CD4-positive, alpha-beta memory T cell (primary cell): Measurements from ENCODE around the gene CEP78. TPM values are rescaled to one million over a fixed set of nuclear protein-coding genes. Genes with fewer than 3 reads are reported as not detected.

Experiments
- CTCF ChIA-PET: fragments of 350-600 bp; sonication (Branson Sonifier 250); formaldehyde crosslinking; loops from one replicate; lab custom pipeline; 2021; ENCODE audit warnings: inconsistent platforms; ENCODE audit not compliant: partially characterized antibody; lab: Charles Lee
- POLR2A ChIA-PET: fragments of 350-600 bp; sonication (Branson Sonifier 250); formaldehyde crosslinking; loops from one replicate; lab custom pipeline; 2021; ENCODE audit not compliant: partially characterized antibody; lab: Charles Lee
- DNase-seq, 5 donors: peaks; one replicate each; pipeline versions ENCODE4 v3.0.0 to v3.0.0-alpha.2; 2020 to 2022; ENCODE audit warnings: mixed read lengths in 1 of 5
- H3K27ac ChIP-seq: one replicate; pipeline ENCODE4 v1.7.0; 2013; ENCODE audit warnings: low read depth, low read length
- H3K27me3 ChIP-seq: 2 replicates; pipeline ENCODE4 v1.7.0; 2013; ENCODE audit warnings: mild to moderate bottlenecking, low read length, moderate library complexity; ENCODE audit not compliant: insufficient read depth
- H3K36me3 ChIP-seq: 2 replicates; pipeline ENCODE4 v1.7.0; 2013; ENCODE audit warnings: mild to moderate bottlenecking, low read length, moderate library complexity; ENCODE audit not compliant: insufficient read depth
- H3K4me1 ChIP-seq: 2 replicates; pipeline ENCODE4 v1.7.0; 2013; ENCODE audit warnings: mild to moderate bottlenecking, low read length, moderate library complexity; ENCODE audit not compliant: insufficient read depth
- H3K4me3 ChIP-seq, 2 donors: one replicate each; pipeline ENCODE4 v1.7.0; 2013; ENCODE audit warnings: low read length in 2 of 2, mild to moderate bottlenecking in 1 of 2
- H3K9me3 ChIP-seq, 2 donors: one replicate each; pipeline ENCODE4 v1.7.0; 2013; ENCODE audit warnings: low read length in 2 of 2, control low read depth in 1 of 2; ENCODE audit not compliant: control insufficient read depth in 1 of 2
- H3K27ac Mint-ChIP-seq, 7 donors: one replicate each; pipeline ENCODE4 v1.8.0; 2020 to 2021; ENCODE audit warnings: mixed read lengths in 7 of 7, mild to moderate bottlenecking in 6 of 7, inconsistent platforms in 3 of 7, moderate library complexity in 3 of 7
- H3K27me3 Mint-ChIP-seq, 2 donors: one replicate each; pipeline ENCODE4 v1.8.0; 2020 to 2021; ENCODE audit warnings: mixed read lengths in 2 of 2
- H3K36me3 Mint-ChIP-seq, 2 donors: one replicate each; pipeline ENCODE4 v1.8.0; 2020 to 2021; ENCODE audit warnings: mixed read lengths in 2 of 2, inconsistent platforms in 1 of 2, mild to moderate bottlenecking in 1 of 2
- H3K4me1 Mint-ChIP-seq, 4 donors: one replicate each; pipeline ENCODE4 v1.8.0; 2020 to 2021; ENCODE audit warnings: mixed read lengths in 4 of 4, mild to moderate bottlenecking in 1 of 4
- H3K4me3 Mint-ChIP-seq, 8 donors: one replicate each; pipeline ENCODE4 v1.8.0; 2020 to 2021; ENCODE audit warnings: mixed read lengths in 8 of 8, mild to moderate bottlenecking in 7 of 8, moderate library complexity in 6 of 8, inconsistent platforms in 3 of 8
- H3K9me3 Mint-ChIP-seq, 8 donors: one replicate each; pipeline ENCODE4 v1.8.0; 2020 to 2021; ENCODE audit warnings: mixed read lengths in 8 of 8, mild to moderate bottlenecking in 5 of 8, inconsistent platforms in 3 of 8, moderate library complexity in 1 of 8
- intact Hi-C: fragments of 100-400 bp; cut with micrococcal nuclease; formaldehyde crosslinking; loops from one replicate; pipeline ENCODE4 v1.15.1; 2023
- polyA plus RNA-seq, 2 donors: library from polyadenylated mRNA; unstranded; fragments of 300-500 nt; fragmentation: Illumina TruSeq; gene quantifications; one replicate each; pipeline ENCODE4 v1.2.3, GENCODE V29; 2021
- total RNA-seq, 2 experiments: library from RNA; stranded (reverse); gene quantifications; one replicate each; pipeline ENCODE4 v1.2.3, GENCODE V29; 2021

The CEP78 gene
- total and polyA plus RNA-seq, 4 experiments from 2014 or later, result 13.7 to 27.6 (median 20.7) TPM

GRCh38 chr9:78301466-78301865, 65.6 kb downstream of the CEP78 start:
- H3K4me3 Mint-ChIP-seq, result no peak overlapping the region
- intact Hi-C loops, result no loop called here
- no peak overlapping the region for H3K27ac Mint-ChIP-seq
- DNase-seq, result no peak
- H3K9me3 Mint-ChIP-seq, result no peaks in the 10 kb centered on the region
- Histone ChIP-seq H3K4me1 (peaks cover 11% of the 10 kb centered on the region), H3K9me3 (no peaks in the 10 kb centered on the region), H3K4me3 (no peak overlapping the region), H3K27ac (no peak overlapping the region), H3K36me3 (peaks cover 8% of the 10 kb centered on the region), H3K27me3 (no peaks in the 10 kb centered on the region)
- POLR2A ChIA-PET, result no interaction called here
- CTCF ChIA-PET, result no interaction called here
- H3K27me3 Mint-ChIP-seq, result peaks cover 0 to 2% of the 10 kb centered on the region in 2 donors
- H3K36me3 Mint-ChIP-seq, result peaks cover 13 to 20% of the 10 kb centered on the region in 2 donors
- peaks cover 9 to 18% (median 13%) of the 10 kb centered on the region in 4 donors for H3K4me1 Mint-ChIP-seq

DNA sequence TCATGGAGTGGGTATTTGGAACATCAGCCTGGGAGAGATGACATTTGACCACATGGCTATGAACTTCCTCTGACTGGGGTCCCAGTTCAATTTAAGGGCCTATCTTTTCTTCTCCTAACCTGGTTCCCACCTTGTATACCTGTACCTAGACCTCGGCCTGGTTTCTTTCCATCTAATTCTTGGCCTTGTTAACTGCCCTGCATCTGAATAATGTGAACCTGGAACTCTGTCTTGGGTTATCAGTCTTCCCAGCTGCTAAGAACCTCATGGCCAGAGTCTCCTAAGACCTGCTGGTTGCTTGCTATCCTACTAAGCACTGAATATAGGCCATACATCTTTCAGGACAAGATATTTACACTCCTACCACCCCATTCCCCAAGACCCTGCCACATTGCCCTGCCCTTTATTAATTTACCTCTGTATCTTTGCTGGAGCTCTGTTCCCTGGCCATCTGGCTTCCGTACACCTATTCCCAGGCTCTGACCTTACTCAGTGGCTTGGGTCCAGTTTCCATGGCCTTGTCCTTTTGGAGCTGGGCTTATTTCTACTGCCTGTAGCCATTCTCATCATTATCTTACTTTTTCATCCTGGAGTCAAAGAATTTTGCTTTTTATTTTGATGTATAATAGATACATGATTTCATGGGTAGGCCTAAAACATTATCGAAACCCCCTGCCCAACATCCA, 67.6 kb downstream of the CEP78 start:
- POLR2A ChIA-PET, result no interaction called here
- H3K36me3 Mint-ChIP-seq, result peaks cover 12 to 31% of the 10 kb centered on the region in 2 donors

GRCh38 chr9:78304357-78304756, 68.5 kb downstream of the CEP78 start:
- no peaks in the 10 kb centered on the region for H3K4me1 Mint-ChIP-seq
- no peak overlapping the region for H3K4me3 ChIP-seq
- peaks cover 12 to 35% of the 10 kb centered on the region in 2 donors for H3K36me3 Mint-ChIP-seq
- intact Hi-C loops, result no loop called here
- no peak overlapping the region for H3K27ac Mint-ChIP-seq
- H3K27me3 Mint-ChIP-seq, result no peaks in the 10 kb centered on the region
- no peaks in the 10 kb centered on the region for H3K4me1 ChIP-seq
- ChIA-PET POLR2A (no interaction called here), CTCF (interaction anchor here (0.9 kb wide), 1 partner anchor 12 kb away, joined by 3 read pairs; no protein-coding TSS in a partner anchor)
- no peak for DNase-seq
- H3K36me3 ChIP-seq, result peaks cover 10% of the 10 kb centered on the region
- no peaks in the 10 kb centered on the region for H3K9me3 Mint-ChIP-seq
- no peaks in the 10 kb centered on the region for H3K9me3 ChIP-seq
- no peak overlapping the region for H3K27ac ChIP-seq
- no peaks in the 10 kb centered on the region for H3K27me3 ChIP-seq
- no peak overlapping the region for H3K4me3 Mint-ChIP-seq

More for the DNA sequence above, 67.6 kb downstream of the CEP78 start:
- intact Hi-C loops, result no loop called here
- CTCF ChIA-PET, result no interaction called here
- Mint-ChIP-seq H3K27me3 (no peaks in the 10 kb centered on the region), H3K27ac (peak overlapping the region in 1 of 7 donors; percentile 43), H3K9me3 (no peaks in the 10 kb centered on the region), H3K4me1 (peaks cover 0 to 2% (median 0%) of the 10 kb centered on the region in 4 donors), H3K4me3 (no peak overlapping the region)
- DNase-seq, result no peak
- H3K4me1 ChIP-seq, result peaks cover 1% of the 10 kb centered on the region
- no peaks in the 10 kb centered on the region for H3K27me3 ChIP-seq
- H3K27ac ChIP-seq, result no peak overlapping the region
- H3K36me3 ChIP-seq, result peaks cover 10% of the 10 kb centered on the region
- H3K4me3 ChIP-seq, result no peak overlapping the region
- no peaks in the 10 kb centered on the region for H3K9me3 ChIP-seq

DNA sequence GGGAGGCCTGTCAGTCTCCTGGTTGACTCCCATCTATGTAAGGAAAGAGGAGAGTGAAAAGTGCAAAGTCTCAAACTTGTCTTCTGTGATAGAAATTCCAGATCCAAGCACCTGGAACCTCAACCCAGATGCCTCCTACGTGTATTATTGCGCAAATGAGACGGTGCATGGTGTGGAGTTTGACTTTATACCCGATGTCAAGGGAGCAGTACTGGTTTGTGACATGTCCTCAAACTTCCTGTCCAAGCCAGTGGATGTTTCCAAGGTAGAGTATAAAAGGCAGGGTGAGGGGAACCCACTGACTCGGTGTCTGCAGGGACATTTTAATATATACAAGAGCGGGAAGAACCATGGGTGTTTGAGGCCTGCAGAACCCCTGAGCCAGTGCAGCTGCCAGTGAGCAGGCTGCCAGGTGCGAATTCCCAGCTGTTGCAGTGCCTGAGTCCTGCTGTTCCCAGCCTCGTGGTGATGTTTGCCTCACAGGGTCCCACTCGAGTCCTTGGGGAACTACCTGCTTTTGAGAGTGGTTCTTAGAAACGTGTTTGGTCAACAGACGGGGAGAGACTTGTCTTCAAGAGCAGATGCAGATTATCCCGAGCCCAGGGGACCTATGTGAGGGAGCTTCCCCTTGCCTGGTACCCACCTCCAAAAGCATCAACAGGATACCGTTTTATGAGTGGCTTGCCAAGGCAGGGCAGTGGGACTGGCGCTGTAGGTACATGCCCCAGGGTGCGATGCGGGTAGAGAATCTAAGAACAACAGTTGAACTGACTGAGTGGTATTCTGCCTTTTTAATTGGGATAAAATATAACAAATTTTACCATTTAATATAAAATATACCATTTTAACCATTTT, 70.6 kb downstream of the CEP78 start:
- POLR2A ChIA-PET, result no interaction called here

DNA sequence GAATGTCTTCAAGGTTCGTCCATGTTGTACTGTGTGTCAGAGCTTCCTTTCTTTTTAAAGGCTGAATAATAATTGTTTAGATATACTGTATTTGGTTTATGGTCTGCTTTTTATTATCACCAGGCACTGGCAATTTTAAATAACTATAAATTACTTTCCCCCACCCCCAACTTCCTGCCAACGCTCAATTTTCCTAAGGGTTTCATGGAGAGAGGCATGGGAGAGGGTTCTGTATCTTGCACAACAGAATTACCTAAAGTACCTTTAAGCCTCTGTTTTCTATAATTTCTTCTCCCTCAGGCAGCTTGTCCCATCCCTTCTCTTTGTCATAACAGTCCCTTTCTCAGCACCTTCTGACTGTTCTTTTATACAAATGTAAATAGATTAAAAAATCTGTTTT, 71.5 kb downstream of the CEP78 start:
- Mint-ChIP-seq H3K4me1 (no peaks in the 10 kb centered on the region), H3K9me3 (no peaks in the 10 kb centered on the region), H3K36me3 (peaks cover 21 to 46% of the 10 kb centered on the region in 2 donors), H3K27ac (peak overlapping the region in 1 of 7 donors; percentile 21), H3K4me3 (no peak overlapping the region), H3K27me3 (no peaks in the 10 kb centered on the region)
- ChIA-PET CTCF (no interaction called here), POLR2A (no interaction called here)
- no peaks in the 10 kb centered on the region for H3K4me1 ChIP-seq
- no peak overlapping the region for H3K4me3 ChIP-seq
- H3K9me3 ChIP-seq, result no peaks in the 10 kb centered on the region
- peaks cover 10% of the 10 kb centered on the region for H3K36me3 ChIP-seq
- no peak for DNase-seq
- H3K27ac ChIP-seq, result no peak overlapping the region
- H3K27me3 ChIP-seq, result no peaks in the 10 kb centered on the region
- intact Hi-C loops, result no loop called here

More for the DNA sequence above, 70.6 kb downstream of the CEP78 start:
- no peak overlapping the region for H3K27ac Mint-ChIP-seq
- H3K36me3 Mint-ChIP-seq, result peaks cover 21 to 43% of the 10 kb centered on the region in 2 donors
- no peaks in the 10 kb centered on the region for H3K4me1 Mint-ChIP-seq
- H3K9me3 Mint-ChIP-seq, result no peaks in the 10 kb centered on the region
- Histone ChIP-seq H3K4me1 (no peaks in the 10 kb centered on the region), H3K36me3 (peaks cover 10% of the 10 kb centered on the region), H3K4me3 (no peak overlapping the region), H3K27ac (no peak overlapping the region), H3K9me3 (no peaks in the 10 kb centered on the region), H3K27me3 (no peaks in the 10 kb centered on the region)
- intact Hi-C loops, result no loop called here
- CTCF ChIA-PET, result no interaction called here
- no peak for DNase-seq
- no peaks in the 10 kb centered on the region for H3K27me3 Mint-ChIP-seq
- no peak overlapping the region for H3K4me3 Mint-ChIP-seq

- no peak overlapping the region for H3K4me3 Mint-ChIP-seq
- no peak overlapping the region for H3K27ac ChIP-seq
- POLR2A ChIA-PET, result interaction anchor here (1.0 kb wide), 1 partner anchor 26 kb away, joined by 3 read pairs; no protein-coding TSS in a partner anchor
These were observed 73.2 kb downstream of the CEP78 start for GRCh38 chr9:78309066-78309465.

DNA sequence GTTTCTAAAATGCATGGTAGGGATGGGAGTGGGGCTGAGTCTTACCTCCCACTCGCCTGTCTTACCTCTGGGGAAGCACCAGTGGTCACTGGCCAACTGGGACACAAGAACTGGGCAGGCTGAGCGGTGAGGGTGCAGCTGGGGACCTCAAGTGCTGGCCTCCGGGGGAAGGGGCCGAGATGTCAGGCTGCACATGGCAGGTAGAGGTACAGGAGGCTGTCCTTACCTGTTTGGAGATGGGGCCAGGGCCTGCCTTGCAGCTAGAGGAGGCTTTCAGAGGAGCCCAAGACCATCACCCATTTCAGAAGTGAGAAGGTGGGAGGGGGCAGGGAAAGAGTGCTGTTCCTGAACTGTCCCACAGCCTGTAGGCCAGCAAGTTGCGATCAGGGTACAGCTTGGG, 75.2 kb downstream of the CEP78 start:
- intact Hi-C loops, result no loop called here
- no peaks in the 10 kb centered on the region for H3K27me3 ChIP-seq
- H3K27ac Mint-ChIP-seq, result peak overlapping the region in 1 of 7 donors; percentile 7
- H3K27me3 Mint-ChIP-seq, result no peaks in the 10 kb centered on the region
- ChIA-PET POLR2A (no interaction called here), CTCF (no interaction called here)
- peaks cover 5% of the 10 kb centered on the region for H3K36me3 ChIP-seq
- peak overlapping the region in 1 of 8 donors; percentile 24 for H3K4me3 Mint-ChIP-seq
- H3K9me3 Mint-ChIP-seq, result no peaks in the 10 kb centered on the region
- peaks cover 14 to 33% of the 10 kb centered on the region in 2 donors for H3K36me3 Mint-ChIP-seq
- peaks cover 0 to 2% (median 0%) of the 10 kb centered on the region in 4 donors for H3K4me1 Mint-ChIP-seq
- no peaks in the 10 kb centered on the region for H3K4me1 ChIP-seq
- no peak overlapping the region for H3K27ac ChIP-seq
- no peak overlapping the region for H3K4me3 ChIP-seq
- no peak for DNase-seq
- H3K9me3 ChIP-seq, result no peaks in the 10 kb centered on the region

More at GRCh38 chr9:78309066-78309465, 73.2 kb downstream of the CEP78 start:
- Histone ChIP-seq H3K36me3 (peaks cover 10% of the 10 kb centered on the region), H3K4me3 (no peak overlapping the region), H3K9me3 (no peaks in the 10 kb centered on the region), H3K4me1 (no peaks in the 10 kb centered on the region), H3K27me3 (no peaks in the 10 kb centered on the region)
- intact Hi-C loops, result no loop called here
- CTCF ChIA-PET, result interaction anchor here (0.8 to 1.5 kb wide), 2 partner anchors 10 to 11 kb away, joined by 3 to 4 read pairs; no protein-coding TSS in a partner anchor
- no peaks in the 10 kb centered on the region for H3K27me3 Mint-ChIP-seq
- DNase-seq, result no peak
- no peaks in the 10 kb centered on the region for H3K9me3 Mint-ChIP-seq
- no peaks in the 10 kb centered on the region for H3K4me1 Mint-ChIP-seq
- H3K36me3 Mint-ChIP-seq, result peaks cover 21 to 39% of the 10 kb centered on the region in 2 donors
- H3K27ac Mint-ChIP-seq, result peak overlapping the region in 2 of 7 donors; percentile 0 to 35
